HCT116 (cell line): Measurements from ENCODE around the gene TMEM119. TPM values are rescaled to one million over a fixed set of nuclear protein-coding genes. Genes with fewer than 3 reads are reported as not detected.

ENCODE experiments used
- ATAC-seq: fragments of 200-7000 bp; cut with Tn5 transposase; 2 replicates; pipeline ENCODE4 v1.9.1; 2020; ENCODE audit warnings: mild to moderate bottlenecking, moderate library complexity
- BruUV-seq: library from RNA; stranded (reverse); fragments of 400-500 nt; replicated peaks from 2 replicates; lab custom pipeline; 2021; lab: Mats Ljungman, UMichigan
- CTCF ChIA-PET: fragments of 300-600 bp; sonication (Branson Sonifier 250); formaldehyde crosslinking; loops from one replicate; lab custom pipeline; 2021; ENCODE audit warnings: antibody characterized with exemption; lab: Charles Lee
- POLR2A ChIA-PET: fragments of 300-600, 350-600 bp; sonication (Branson Sonifier 250); formaldehyde crosslinking; loops from one replicate; lab custom pipeline; 2021; ENCODE audit warnings: antibody characterized with exemption; lab: Charles Lee
- RAD21 ChIA-PET, 2 experiments: fragments of 300-600 bp; sonication (Branson Sonifier 250); formaldehyde crosslinking; loops; one replicate each; lab custom pipeline; 2023; ENCODE audit warnings: low total read pairs in 2 of 2; ENCODE audit not compliant: uncharacterized antibody in 2 of 2, unreplicated experiment in 2 of 2, low non-redundant PET in 1 of 2; lab: Charles Lee
- DNase-seq: peaks from one replicate; pipeline ENCODE4 v3.0.0-alpha.2; 2010; ENCODE audit warnings: low read depth, low spot score
- H2AFZ ChIP-seq: fragments of 200-600 bp; shearing (Covaris generic), sonication (generic); 2 replicates; pipeline ENCODE4 v1.6.1; 2017; ENCODE audit warnings: low read depth, mixed run types, mixed read lengths, antibody characterized with exemption, low read length; ENCODE audit not compliant: poor library complexity, severe bottlenecking
- H3K27ac ChIP-seq: 2 replicates; pipeline ENCODE4 v1.5.1; 2012; ENCODE audit warnings: low read depth, low read length
- H3K27me3 ChIP-seq: fragments of 200-600 bp; sonication (generic); 2 replicates; pipeline ENCODE4 v1.6.1; 2016; ENCODE audit warnings: mixed run types, low read length, mixed read lengths; ENCODE audit not compliant: insufficient read depth
- H3K36me3 ChIP-seq, 2 experiments: fragments of 200-500 bp in 1 of 2; fragments of 200-600 bp in 1 of 2; sonication (Bioruptor generic) in 1 of 2; sonication (generic) in 1 of 2; 2 replicates each; pipeline versions ENCODE4 v1.5.1 to v1.6.1; 2014 to 2016; ENCODE audit warnings: low read length in 2 of 2, inconsistent platforms in 1 of 2, mixed read lengths in 1 of 2, mixed run types in 1 of 2; ENCODE audit not compliant: insufficient read depth in 2 of 2, control insufficient read depth in 1 of 2
- H3K4me1 ChIP-seq, 2 experiments: fragments of 200-600 bp in 1 of 2; sonication (generic) in 1 of 2; 2 replicates each; pipeline versions ENCODE4 v1.5.1 to v1.6.1; 2012 to 2017; ENCODE audit warnings: low read length in 2 of 2, inconsistent platforms in 1 of 2, mild to moderate bottlenecking in 1 of 2, mixed read lengths in 1 of 2, mixed run types in 1 of 2, moderate library complexity in 1 of 2; ENCODE audit not compliant: insufficient read depth in 2 of 2, control insufficient read depth in 1 of 2
- H3K4me2 ChIP-seq: fragments of 200-600 bp; sonication (generic); 2 replicates; pipeline ENCODE4 v1.6.1; 2017; ENCODE audit warnings: mixed run types, low read length, mixed read lengths
- H3K4me3 ChIP-seq, 2 experiments: fragments of 200-600 bp in 1 of 2; sonication (generic) in 1 of 2; replicated peaks in 1 of 2; 2 replicates each; pipeline ENCODE4 v1.5.1; 2011 to 2016; ENCODE audit warnings: low read length in 2 of 2, control low read depth in 1 of 2, low read depth in 1 of 2, mild to moderate bottlenecking in 1 of 2, mixed read lengths in 1 of 2, mixed run types in 1 of 2
- H3K79me2 ChIP-seq: fragments of 200-600 bp; sonication (generic); 2 replicates; pipeline ENCODE4 v1.6.1; 2017; ENCODE audit warnings: mild to moderate bottlenecking, mixed run types, low read length, moderate library complexity, mixed read lengths; ENCODE audit not compliant: insufficient read depth
- H3K9ac ChIP-seq: fragments of 200-600 bp; sonication (generic); 2 replicates; pipeline ENCODE4 v1.6.1; 2016; ENCODE audit warnings: low read length, mixed read lengths
- H3K9me2 ChIP-seq: fragments of 200-600 bp; sonication (generic), shearing (Covaris generic); 2 replicates; pipeline ENCODE4 v1.6.1; 2017; ENCODE audit warnings: mixed run types, mild to moderate bottlenecking, moderate library complexity; ENCODE audit not compliant: insufficient read depth
- H3K9me3 ChIP-seq, 2 experiments: fragments of 200-500 bp in 1 of 2; fragments of 200-600 bp in 1 of 2; sonication (Bioruptor generic) in 1 of 2; sonication (generic) in 1 of 2; 2 replicates each; pipeline ENCODE4 v1.6.1; 2014 to 2017; ENCODE audit warnings: low read length in 2 of 2, mixed read lengths in 2 of 2, inconsistent platforms in 1 of 2, low read depth in 1 of 2, mild to moderate bottlenecking in 1 of 2, mixed run types in 1 of 2, moderate library complexity in 1 of 2; ENCODE audit not compliant: control insufficient read depth in 1 of 2, insufficient read depth in 1 of 2
- H4K20me1 ChIP-seq: fragments of 200-600 bp; sonication (generic), shearing (Covaris generic); 2 replicates; pipeline ENCODE4 v1.6.1; 2017; ENCODE audit warnings: mixed run types, mild to moderate bottlenecking, moderate library complexity; ENCODE audit not compliant: insufficient read depth
- CBX3 ChIP-seq: IDR thresholded peaks from 2 replicates; pipeline ENCODE4 v1.6.1; 2012; ENCODE audit warnings: low read depth
- CEBPB ChIP-seq: IDR thresholded peaks from 2 replicates; pipeline ENCODE4 v1.6.1; 2012; ENCODE audit warnings: low read depth
- CTCF ChIP-seq, 3 experiments: fragments of 200-600 bp in 1 of 3; sonication (generic) in 1 of 3; IDR thresholded peaks in 2 of 3; conservative IDR thresholded peaks in 1 of 3; 2 replicates each; pipeline ENCODE4 v1.5.1; 2012 to 2017; ENCODE audit warnings: low read depth in 2 of 3, low read length in 2 of 3, antibody characterized with exemption in 1 of 3, borderline replicate concordance in 1 of 3, control low read depth in 1 of 3, mild to moderate bottlenecking in 1 of 3, mixed read lengths in 1 of 3, mixed run types in 1 of 3, moderate library complexity in 1 of 3; ENCODE audit not compliant: insufficient read depth in 1 of 3
- EGR1 ChIP-seq: IDR thresholded peaks from 2 replicates; pipeline ENCODE4 v1.6.1; 2012; ENCODE audit warnings: low read depth
- ELF1 ChIP-seq: IDR thresholded peaks from 2 replicates; pipeline ENCODE4 v1.6.1; 2012; ENCODE audit warnings: low read depth, borderline replicate concordance
- EZH2 ChIP-seq: fragments of 200-600 bp; sonication (generic); IDR thresholded peaks from 2 replicates; pipeline ENCODE4 v1.6.1; 2017; ENCODE audit warnings: antibody characterized with exemption, mixed run types
- EZH2phosphoT487 ChIP-seq: fragments of 200-600 bp; IDR thresholded peaks from 2 replicates; pipeline ENCODE4 v1.6.1; 2018; ENCODE audit warnings: antibody characterized with exemption, borderline replicate concordance
- FOSL1 ChIP-seq: IDR thresholded peaks from 2 replicates; pipeline ENCODE4 v1.6.1; 2012; ENCODE audit warnings: low read depth
- POLR2A ChIP-seq: IDR thresholded peaks from 2 replicates; pipeline ENCODE4 v1.7.0; 2011; ENCODE audit warnings: borderline replicate concordance; ENCODE audit not compliant: insufficient read depth, insufficient read length; ENCODE audit errors: extremely low read depth
- RAD21 ChIP-seq: IDR thresholded peaks from 2 replicates; pipeline ENCODE4 v1.6.1; 2012; ENCODE audit warnings: low read depth, mild to moderate bottlenecking
- SP1 ChIP-seq: IDR thresholded peaks from 2 replicates; pipeline ENCODE4 v1.6.1; 2012; ENCODE audit warnings: low read depth
- SRF ChIP-seq: IDR thresholded peaks from 2 replicates; pipeline ENCODE4 v1.6.1; 2012; ENCODE audit warnings: low read depth
- TCF7L2 ChIP-seq: IDR thresholded peaks from 2 replicates; pipeline ENCODE4 v1.7.0; 2011; ENCODE audit warnings: borderline replicate concordance, inconsistent platforms; ENCODE audit not compliant: insufficient read depth, insufficient read length; ENCODE audit errors: extremely low read depth
- YY1 ChIP-seq: IDR thresholded peaks from 2 replicates; pipeline ENCODE4 v1.6.1; 2011; ENCODE audit warnings: low read length, low read depth, moderate library complexity, mild to moderate bottlenecking; ENCODE audit not compliant: insufficient replicate concordance; ENCODE audit errors: extremely low read depth
- ZFX ChIP-seq: fragments of 450-650 bp; IDR thresholded peaks from 2 replicates; pipeline ENCODE4 v1.6.1; 2017
- ZNF274 ChIP-seq: fragments of 200-500 bp; sonication (Bioruptor generic); IDR thresholded peaks from 2 replicates; pipeline ENCODE4 v1.6.1; 2014; ENCODE audit warnings: mild to moderate bottlenecking, low read depth, low read length, inconsistent platforms
- intact Hi-C: fragments of 100-400 bp; cut with micrococcal nuclease; formaldehyde crosslinking; loops from 2 replicates; pipeline ENCODE4 v1.10.0; 2022
- total RNA-seq: library from RNA; stranded (reverse); gene quantifications from one replicate; pipeline ENCODE4 v1.2.1, GENCODE V29; 2021; ENCODE audit not compliant: unreplicated experiment
- TF ChIP-seq, protein P1 (sequence below): IDR thresholded peaks from 2 replicates; pipeline ENCODE4 v1.6.1; 2012
- TF ChIP-seq, protein P2 (sequence below): IDR thresholded peaks from 2 replicates; pipeline ENCODE4 v1.6.1; 2012
- TF ChIP-seq, protein P3 (sequence below): IDR thresholded peaks from 2 replicates; pipeline ENCODE4 v1.6.1; 2012; ENCODE audit warnings: low read depth
- TF ChIP-seq, protein P4 (sequence below): IDR thresholded peaks from 2 replicates; pipeline ENCODE4 v1.6.1; 2011; ENCODE audit warnings: mild to moderate bottlenecking, low read length, moderate library complexity; ENCODE audit not compliant: insufficient replicate concordance; ENCODE audit errors: extremely low read depth

The TMEM119 gene
- total RNA-seq, 1 experiment from 2014 or later, result not detected

DNA sequence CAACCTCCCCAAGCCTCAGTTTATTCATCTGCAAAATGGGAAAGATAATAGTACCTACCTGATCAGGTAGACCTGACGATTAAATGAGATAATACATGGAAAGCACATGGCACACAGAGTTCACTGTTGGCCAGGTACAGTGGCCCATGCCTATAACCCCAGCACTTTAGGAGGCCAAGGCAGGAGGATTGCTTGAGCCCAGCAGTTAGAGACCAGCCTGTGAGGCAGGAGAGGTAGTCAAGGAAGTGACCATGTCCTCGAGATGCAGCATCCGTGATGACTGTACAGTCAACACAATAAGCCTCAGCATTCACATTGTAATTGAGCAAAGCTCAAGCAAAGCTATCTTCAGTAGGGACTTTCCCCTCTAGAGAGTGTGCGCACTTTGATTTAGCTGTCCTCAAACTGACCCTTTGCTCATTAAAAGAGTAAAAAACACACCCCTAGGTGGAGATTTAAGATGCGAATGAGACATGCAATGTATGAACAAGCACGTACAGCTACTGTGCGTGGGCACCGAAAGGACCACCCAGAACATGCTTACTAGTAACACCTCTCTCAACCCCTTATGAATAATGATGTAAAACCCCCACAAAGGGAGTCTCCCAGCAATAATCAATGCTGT, 25.6 kb downstream of the TMEM119 start:
- ATAC-seq, result no peak

More for the DNA sequence above, 25.6 kb downstream of the TMEM119 start:
- Histone ChIP-seq H3K9me3 (no peaks in the 10 kb centered on the region), H3K36me3 (peaks cover 11 to 15% of the 10 kb centered on the region in 2 experiments), H3K79me2 (no peaks in the 10 kb centered on the region), H3K9ac (no peak overlapping the region), H3K4me2 (no peak overlapping the region), H3K27me3 (no peaks in the 10 kb centered on the region), H3K27ac (no peak overlapping the region), H3K4me1 (no peaks in the 10 kb centered on the region), H2AFZ (no peak overlapping the region), H3K4me3 (no peak overlapping the region), H3K9me2 (no peaks in the 10 kb centered on the region), H4K20me1 (no peaks in the 10 kb centered on the region)
- TF ChIP-seq, protein P1, sequence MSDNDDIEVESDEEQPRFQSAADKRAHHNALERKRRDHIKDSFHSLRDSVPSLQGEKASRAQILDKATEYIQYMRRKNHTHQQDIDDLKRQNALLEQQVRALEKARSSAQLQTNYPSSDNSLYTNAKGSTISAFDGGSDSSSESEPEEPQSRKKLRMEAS, result no peak
- no peak for TF ChIP-seq EZH2phosphoT487
- TF ChIP-seq EGR1, result no peak
- no peak for TF ChIP-seq ZNF274
- TF ChIP-seq POLR2A, result no peak
- TF ChIP-seq FOSL1, result no peak
- TF ChIP-seq, protein P2, sequence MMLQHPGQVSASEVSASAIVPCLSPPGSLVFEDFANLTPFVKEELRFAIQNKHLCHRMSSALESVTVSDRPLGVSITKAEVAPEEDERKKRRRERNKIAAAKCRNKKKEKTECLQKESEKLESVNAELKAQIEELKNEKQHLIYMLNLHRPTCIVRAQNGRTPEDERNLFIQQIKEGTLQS, result no peak
- no peak for TF ChIP-seq CBX3
- TF ChIP-seq, protein P3, sequence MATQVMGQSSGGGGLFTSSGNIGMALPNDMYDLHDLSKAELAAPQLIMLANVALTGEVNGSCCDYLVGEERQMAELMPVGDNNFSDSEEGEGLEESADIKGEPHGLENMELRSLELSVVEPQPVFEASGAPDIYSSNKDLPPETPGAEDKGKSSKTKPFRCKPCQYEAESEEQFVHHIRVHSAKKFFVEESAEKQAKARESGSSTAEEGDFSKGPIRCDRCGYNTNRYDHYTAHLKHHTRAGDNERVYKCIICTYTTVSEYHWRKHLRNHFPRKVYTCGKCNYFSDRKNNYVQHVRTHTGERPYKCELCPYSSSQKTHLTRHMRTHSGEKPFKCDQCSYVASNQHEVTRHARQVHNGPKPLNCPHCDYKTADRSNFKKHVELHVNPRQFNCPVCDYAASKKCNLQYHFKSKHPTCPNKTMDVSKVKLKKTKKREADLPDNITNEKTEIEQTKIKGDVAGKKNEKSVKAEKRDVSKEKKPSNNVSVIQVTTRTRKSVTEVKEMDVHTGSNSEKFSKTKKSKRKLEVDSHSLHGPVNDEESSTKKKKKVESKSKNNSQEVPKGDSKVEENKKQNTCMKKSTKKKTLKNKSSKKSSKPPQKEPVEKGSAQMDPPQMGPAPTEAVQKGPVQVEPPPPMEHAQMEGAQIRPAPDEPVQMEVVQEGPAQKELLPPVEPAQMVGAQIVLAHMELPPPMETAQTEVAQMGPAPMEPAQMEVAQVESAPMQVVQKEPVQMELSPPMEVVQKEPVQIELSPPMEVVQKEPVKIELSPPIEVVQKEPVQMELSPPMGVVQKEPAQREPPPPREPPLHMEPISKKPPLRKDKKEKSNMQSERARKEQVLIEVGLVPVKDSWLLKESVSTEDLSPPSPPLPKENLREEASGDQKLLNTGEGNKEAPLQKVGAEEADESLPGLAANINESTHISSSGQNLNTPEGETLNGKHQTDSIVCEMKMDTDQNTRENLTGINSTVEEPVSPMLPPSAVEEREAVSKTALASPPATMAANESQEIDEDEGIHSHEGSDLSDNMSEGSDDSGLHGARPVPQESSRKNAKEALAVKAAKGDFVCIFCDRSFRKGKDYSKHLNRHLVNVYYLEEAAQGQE, result no peak
- no peak for TF ChIP-seq CEBPB
- no peak for TF ChIP-seq SRF
- TF ChIP-seq RAD21, result no peak
- TF ChIP-seq, protein P4, sequence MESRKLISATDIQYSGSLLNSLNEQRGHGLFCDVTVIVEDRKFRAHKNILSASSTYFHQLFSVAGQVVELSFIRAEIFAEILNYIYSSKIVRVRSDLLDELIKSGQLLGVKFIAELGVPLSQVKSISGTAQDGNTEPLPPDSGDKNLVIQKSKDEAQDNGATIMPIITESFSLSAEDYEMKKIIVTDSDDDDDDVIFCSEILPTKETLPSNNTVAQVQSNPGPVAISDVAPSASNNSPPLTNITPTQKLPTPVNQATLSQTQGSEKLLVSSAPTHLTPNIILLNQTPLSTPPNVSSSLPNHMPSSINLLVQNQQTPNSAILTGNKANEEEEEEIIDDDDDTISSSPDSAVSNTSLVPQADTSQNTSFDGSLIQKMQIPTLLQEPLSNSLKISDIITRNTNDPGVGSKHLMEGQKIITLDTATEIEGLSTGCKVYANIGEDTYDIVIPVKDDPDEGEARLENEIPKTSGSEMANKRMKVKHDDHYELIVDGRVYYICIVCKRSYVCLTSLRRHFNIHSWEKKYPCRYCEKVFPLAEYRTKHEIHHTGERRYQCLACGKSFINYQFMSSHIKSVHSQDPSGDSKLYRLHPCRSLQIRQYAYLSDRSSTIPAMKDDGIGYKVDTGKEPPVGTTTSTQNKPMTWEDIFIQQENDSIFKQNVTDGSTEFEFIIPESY, result no peak
- no peak for TF ChIP-seq ZFX
- no peak for TF ChIP-seq YY1
- TF ChIP-seq ELF1, result no peak
- no peak for TF ChIP-seq CTCF (IDR thresholded peaks at IDR 0.05 in 2 of 3, conservative IDR thresholded peaks at IDR 0.05 in 1 of 3; ENCODE audit: borderline replicate concordance in 1 of 3, insufficient read depth in 1 of 3, low read depth in 2 of 3, low read length in 2 of 3)
- TF ChIP-seq SP1, result no peak
- TF ChIP-seq TCF7L2, result no peak
- no peak for TF ChIP-seq EZH2
- no TSS peak for BruUV-seq
- ChIA-PET POLR2A (no interaction called here), CTCF (interaction anchor here (1.6 kb wide), 1 partner anchor 46 kb away, joined by 4 read pairs; no protein-coding TSS in a partner anchor), RAD21 (interaction anchor here in 1 of 2 experiments (0.7 kb wide), 1 partner anchor 260 kb away, joined by 3 read pairs; no protein-coding TSS in a partner anchor)
- intact Hi-C loops, result no loop called here
- DNase-seq, result no peak
